IMR-90 (cell line): ENCODE data around the gene VPREB3. TPM values are rescaled to one million over a fixed set of nuclear protein-coding genes. Genes with fewer than 3 reads are reported as not detected.

ENCODE experiments used
- ATAC-seq: fragments of 200-7000 bp; cut with Tn5 transposase; 2 replicates; pipeline ENCODE4 v1.9.1; 2020; ENCODE audit warnings: low read depth, mild to moderate bottlenecking, moderate library complexity
- BruUV-seq: library from RNA; stranded (reverse); fragments of 400-500 nt; replicated peaks from 2 replicates; lab custom pipeline; 2021; lab: Mats Ljungman, UMichigan
- CTCF ChIA-PET: fragments of 300-600 bp; formaldehyde crosslinking; extraction: SDS; loops from one replicate; lab custom pipeline; 2021; ENCODE audit warnings: antibody characterized with exemption; lab: Yijun Ruan, JAX
- POLR2A ChIA-PET: fragments of 300-600 bp; sonication (Branson Sonifier 250); formaldehyde crosslinking; loops from one replicate; lab custom pipeline; 2022; ENCODE audit warnings: antibody characterized with exemption; ENCODE audit not compliant: unreplicated experiment; lab: Charles Lee
- DNase-seq: peaks from one replicate; pipeline ENCODE4 v3.0.0; 2013
- H2AFZ ChIP-seq: replicated peaks from 2 replicates; pipeline ENCODE3; 2013; ENCODE audit warnings: low read length, mild to moderate bottlenecking; ENCODE audit not compliant: poor library complexity
- H2AK5ac ChIP-seq: 2 replicates; pipeline ENCODE4 v1.6.1; 2013; ENCODE audit warnings: low read depth, low read length, inconsistent platforms
- H2AK9ac ChIP-seq: replicated peaks from 2 replicates; pipeline ENCODE3; 2013; ENCODE audit warnings: mild to moderate bottlenecking, low read depth, low read length, moderate library complexity; ENCODE audit not compliant: poor library complexity
- H2BK120ac ChIP-seq: 2 replicates; pipeline ENCODE4 v1.6.1; 2013; ENCODE audit warnings: low read depth, low read length, inconsistent platforms
- H2BK15ac ChIP-seq: 3 replicates; pipeline ENCODE4 v1.6.1; 2013; ENCODE audit warnings: low read depth, low read length, inconsistent platforms
- H2BK20ac ChIP-seq: 2 replicates; pipeline ENCODE4 v1.6.1; 2013; ENCODE audit warnings: low read depth, mild to moderate bottlenecking, inconsistent platforms, low read length, moderate library complexity
- H2BK5ac ChIP-seq: 2 replicates; pipeline ENCODE4 v1.6.1; 2013; ENCODE audit warnings: mild to moderate bottlenecking, low read depth, low read length, inconsistent platforms; ENCODE audit not compliant: poor library complexity, severe bottlenecking
- H3K14ac ChIP-seq: replicated peaks from 2 replicates; pipeline ENCODE4 v1.6.1; 2013; ENCODE audit warnings: low read depth, low read length, inconsistent platforms
- H3K18ac ChIP-seq: 2 replicates; pipeline ENCODE4 v1.6.1; 2013; ENCODE audit warnings: low read depth, low read length, control low read depth
- H3K23ac ChIP-seq: 2 replicates; pipeline ENCODE4 v1.6.1; 2013; ENCODE audit warnings: low read depth, low read length, inconsistent platforms
- H3K27ac ChIP-seq: 2 replicates; pipeline ENCODE4 v1.5.1; 2013; ENCODE audit warnings: mild to moderate bottlenecking, control low read depth, low read length; ENCODE audit not compliant: insufficient read depth
- H3K27me3 ChIP-seq: 2 replicates; pipeline ENCODE4 v1.6.1; 2013; ENCODE audit warnings: low read length; ENCODE audit not compliant: control insufficient read depth, insufficient read depth
- H3K36me3 ChIP-seq: 2 replicates; pipeline ENCODE4 v1.6.1; 2013; ENCODE audit warnings: low read length, mixed read lengths; ENCODE audit not compliant: control insufficient read depth, insufficient read depth
- H3K4ac ChIP-seq: 2 replicates; pipeline ENCODE4 v1.6.1; 2013; ENCODE audit warnings: low read depth, low read length, inconsistent platforms
- H3K4me1 ChIP-seq: 2 replicates; pipeline ENCODE4 v1.6.1; 2013; ENCODE audit warnings: low read length, mixed read lengths; ENCODE audit not compliant: control insufficient read depth, insufficient read depth
- H3K4me2 ChIP-seq: 2 replicates; pipeline ENCODE4 v1.6.1; 2013; ENCODE audit warnings: low read depth, mild to moderate bottlenecking, control low read depth, low read length, moderate library complexity
- H3K4me3 ChIP-seq: 2 replicates; pipeline ENCODE4 v1.5.1; 2013; ENCODE audit warnings: low read depth, mild to moderate bottlenecking, control low read depth, low read length, moderate library complexity; ENCODE audit not compliant: insufficient read depth
- H3K56ac ChIP-seq: 2 replicates; pipeline ENCODE4 v1.6.1; 2013; ENCODE audit warnings: low read length, inconsistent platforms; ENCODE audit not compliant: insufficient read depth; ENCODE audit errors: extremely low read depth
- H3K79me1 ChIP-seq, 2 experiments: 2 replicates each; pipeline ENCODE4 v1.6.1; 2013; ENCODE audit warnings: low read length in 2 of 2, inconsistent platforms in 1 of 2, low read depth in 1 of 2
- H3K9ac ChIP-seq: 2 replicates; pipeline ENCODE4 v1.6.1; 2013; ENCODE audit warnings: low read depth, low read length, control low read depth
- H3K9me1 ChIP-seq: 2 replicates; pipeline ENCODE4 v1.6.1; 2013; ENCODE audit warnings: low read length, inconsistent platforms; ENCODE audit not compliant: insufficient read depth
- H3K9me3 ChIP-seq: 2 replicates; pipeline ENCODE4 v1.6.1; 2013; ENCODE audit warnings: low read length; ENCODE audit not compliant: control insufficient read depth, insufficient read depth
- H4K20me1 ChIP-seq: 2 replicates; pipeline ENCODE4 v1.6.1; 2013; ENCODE audit warnings: low read length, inconsistent platforms; ENCODE audit not compliant: insufficient read depth
- H4K5ac ChIP-seq: 2 replicates; pipeline ENCODE4 v1.6.1; 2013; ENCODE audit warnings: mild to moderate bottlenecking, low read depth, low read length, control low read depth
- H4K8ac ChIP-seq, 2 experiments: 2 replicates each; pipeline ENCODE4 v1.6.1; 2013; ENCODE audit warnings: low read depth in 2 of 2, low read length in 2 of 2, control low read depth in 1 of 2, inconsistent platforms in 1 of 2
- H4K91ac ChIP-seq: 2 replicates; pipeline ENCODE4 v1.6.1; 2013; ENCODE audit warnings: low read depth, low read length, inconsistent platforms; ENCODE audit not compliant: insufficient read depth
- BHLHE40 ChIP-seq: fragments of 150-350 bp; IDR thresholded peaks from 2 replicates; pipeline ENCODE4 v1.6.1; 2016; ENCODE audit warnings: mild to moderate bottlenecking, low read depth, low read length
- CEBPB ChIP-seq: IDR thresholded peaks from 2 replicates; pipeline ENCODE4 v1.6.1; 2012; ENCODE audit warnings: low read depth, low read length, improper control_type of control experiment
- CHD1 ChIP-seq: IDR thresholded peaks from 2 replicates; pipeline ENCODE4 v1.6.1; 2012; ENCODE audit warnings: low read depth, low read length, improper control_type of control experiment
- FOS ChIP-seq: fragments of 150-350 bp; IDR thresholded peaks from 2 replicates; pipeline ENCODE4 v1.6.1; 2016; ENCODE audit warnings: low read depth, low read length
- MAFK ChIP-seq: IDR thresholded peaks from 2 replicates; pipeline ENCODE4 v1.6.1; 2012; ENCODE audit warnings: low read depth, low read length, improper control_type of control experiment
- MAZ ChIP-seq: IDR thresholded peaks from 2 replicates; pipeline ENCODE4 v1.6.1; 2012; ENCODE audit warnings: low read depth, mild to moderate bottlenecking, low read length, improper control_type of control experiment, moderate library complexity, borderline replicate concordance
- MXI1 ChIP-seq: IDR thresholded peaks from 2 replicates; pipeline ENCODE4 v1.6.1; 2012; ENCODE audit warnings: low read depth, mild to moderate bottlenecking, low read length, moderate library complexity, borderline replicate concordance
- NFE2L2 ChIP-seq: fragments of 150-350 bp; IDR thresholded peaks from 2 replicates; pipeline ENCODE4 v1.6.1; 2016; ENCODE audit warnings: low read depth, mild to moderate bottlenecking, low read length
- POLR2A ChIP-seq: IDR thresholded peaks from 2 replicates; pipeline ENCODE4 v1.6.1; 2012; ENCODE audit warnings: mild to moderate bottlenecking, low read depth, low read length
- RAD21 ChIP-seq: IDR thresholded peaks from 2 replicates; pipeline ENCODE4 v1.6.1; 2012; ENCODE audit warnings: low read length, improper control_type of control experiment
- RCOR1 ChIP-seq: IDR thresholded peaks from 2 replicates; pipeline ENCODE4 v1.6.1; 2012; ENCODE audit warnings: mild to moderate bottlenecking, low read length, improper control_type of control experiment; ENCODE audit not compliant: insufficient replicate concordance
- RFX5 ChIP-seq: IDR thresholded peaks from 2 replicates; pipeline ENCODE4 v1.8.0; 2012; ENCODE audit warnings: low read depth, mild to moderate bottlenecking, low read length, moderate library complexity
- SMC3 ChIP-seq: fragments of 150-350 bp; IDR thresholded peaks from 2 replicates; pipeline ENCODE4 v1.6.1; 2016; ENCODE audit warnings: low read depth, mild to moderate bottlenecking, antibody characterized with exemption, low read length, moderate library complexity
- USF2 ChIP-seq: fragments of 150-350 bp; IDR thresholded peaks from 2 replicates; pipeline ENCODE4 v1.6.1; 2017; ENCODE audit warnings: mild to moderate bottlenecking, antibody characterized with exemption, low read length, low read depth
- WGBS, 2 experiments: methylation state at CpG; one replicate each; pipeline versions ENCODE4 v1.1.5 to v1.1.7; 2013; ENCODE audit warnings: missing lambda C conversion rate in 2 of 2; ENCODE audit not compliant: insufficient read length in 1 of 2; ENCODE audit errors: extremely low coverage in 2 of 2; 5-methylcytosine and 5-hydroxymethylcytosine counted together
- dilution Hi-C: fragments of 300-500 bp; cut with HindIII; formaldehyde crosslinking; loops from one replicate; pipeline ENCODE4 v1.14.3; 2018; ENCODE audit warnings: low sequenced_read_pairs; ENCODE audit not compliant: unreplicated experiment
- in situ Hi-C: fragments of 300-500 bp; cut with MboI; formaldehyde crosslinking; loops from 3 replicates; pipeline ENCODE4 v1.14.3; 2019; ENCODE audit warnings: low sequenced_read_pairs, inconsistent platforms, mixed read lengths
- intact Hi-C: fragments of 100-400 bp; cut with micrococcal nuclease; formaldehyde crosslinking; loops from 2 replicates; pipeline ENCODE4 v1.10.0; 2022
- polyA plus RNA-seq, 3 experiments: library from polyadenylated mRNA; depleted of rRNA; stranded (reverse); fragments of >200 nt; gene quantifications; 2 replicates each; pipeline ENCODE4 v1.2.3, GENCODE V29; 2012; ENCODE audit warnings: low replicate concordance in 1 of 3
- total RNA-seq: library from RNA; depleted of rRNA; stranded (reverse); fragments of >200 nt; gene quantifications from 2 replicates; pipeline ENCODE4 v1.2.3, GENCODE V29; 2012
- TF ChIP-seq, protein P1 (sequence below): fragments of 150-350 bp; IDR thresholded peaks from 2 replicates; pipeline ENCODE4 v1.6.1; 2016; ENCODE audit warnings: low read depth, mild to moderate bottlenecking, low read length, moderate library complexity, borderline replicate concordance
- TF ChIP-seq, protein P2 (sequence below): conservative IDR thresholded peaks from 2 replicates; pipeline ENCODE4 v1.5.1; 2012; ENCODE audit warnings: mild to moderate bottlenecking, low read depth, low read length, improper control_type of control experiment

VPREB3 gene
- total and polyA plus RNA-seq, 2 of the 4 experiments (the other 2 are of a cell fraction): not detected

DNA sequence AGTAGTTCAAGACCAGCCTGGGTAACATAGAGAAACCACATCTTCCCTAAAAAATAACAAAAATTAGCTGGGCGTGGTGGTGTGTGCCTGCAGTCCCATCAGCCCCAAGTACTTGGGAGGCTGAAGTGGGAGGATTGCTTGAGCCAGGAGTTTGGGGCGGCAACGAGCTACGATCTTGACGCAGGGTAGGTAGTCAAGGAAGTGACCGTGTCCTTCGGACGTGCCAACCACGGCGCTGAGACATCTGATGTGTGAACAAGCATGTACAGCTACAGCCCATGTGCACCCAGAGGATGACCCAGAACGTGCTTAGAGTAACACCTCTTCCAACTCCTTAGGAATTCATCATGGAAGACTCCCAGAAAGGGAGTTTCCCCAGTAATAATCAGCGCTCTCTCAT is 42.0 kb downstream of the VPREB3 start:
- no peaks in the 10 kb centered on the region for H4K20me1 ChIP-seq
- H3K36me3 ChIP-seq: peaks cover 27% of the 10 kb centered on the region
- peaks cover 10 to 35% of the 10 kb centered on the region in 2 experiments for H3K79me1 ChIP-seq
- H3K4me2 ChIP-seq: no peak overlapping the region
- intact Hi-C loops (no loop called here), in situ Hi-C loops (no loop called here), dilution Hi-C loops (no loop called here)
- H3K4ac ChIP-seq: no peak overlapping the region
- no TSS peak for BruUV-seq
- no peak overlapping the region for H3K27ac ChIP-seq
- no peak overlapping the region for H4K5ac ChIP-seq
- H4K8ac ChIP-seq: no peak overlapping the region
- H3K9ac ChIP-seq: no peak overlapping the region
- no peak overlapping the region for H2BK15ac ChIP-seq
- H2BK20ac ChIP-seq: no peak overlapping the region
- no peaks in the 10 kb centered on the region for H3K9me3 ChIP-seq
- no peak overlapping the region for H3K14ac ChIP-seq
- WGBS, 2 experiments: 93% methylated on average over 2 of the region's 12 CpGs; no CpG with 5 or more reads in 1 of the 2 experiments
- H3K56ac ChIP-seq: no peak overlapping the region
- no peak overlapping the region for H4K91ac ChIP-seq
- ATAC-seq: no peak
- DNase-seq: no peak
- H2AK9ac ChIP-seq: no peak overlapping the region
- CTCF ChIA-PET: no interaction called here
- no peak overlapping the region for H3K18ac ChIP-seq
- H3K9me1 ChIP-seq: peaks cover 11% of the 10 kb centered on the region
- no peak overlapping the region for H2BK120ac ChIP-seq
- no peak overlapping the region for H3K23ac ChIP-seq
- H2AFZ ChIP-seq: no peak overlapping the region
- H3K4me3 ChIP-seq: no peak overlapping the region
- no peaks in the 10 kb centered on the region for H3K27me3 ChIP-seq
- POLR2A ChIA-PET: no interaction called here
- TF ChIP-seq RCOR1 (no peak), MAFK (no peak), FOS (no peak), CEBPB (no peak), RAD21 (no peak), SMC3 (no peak), NFE2L2 (no peak), BHLHE40 (no peak), POLR2A (no peak), MXI1 (no peak), RFX5 (no peak), CHD1 (no peak), MAZ (no peak), USF2 (no peak)
- TF ChIP-seq, protein P1, sequence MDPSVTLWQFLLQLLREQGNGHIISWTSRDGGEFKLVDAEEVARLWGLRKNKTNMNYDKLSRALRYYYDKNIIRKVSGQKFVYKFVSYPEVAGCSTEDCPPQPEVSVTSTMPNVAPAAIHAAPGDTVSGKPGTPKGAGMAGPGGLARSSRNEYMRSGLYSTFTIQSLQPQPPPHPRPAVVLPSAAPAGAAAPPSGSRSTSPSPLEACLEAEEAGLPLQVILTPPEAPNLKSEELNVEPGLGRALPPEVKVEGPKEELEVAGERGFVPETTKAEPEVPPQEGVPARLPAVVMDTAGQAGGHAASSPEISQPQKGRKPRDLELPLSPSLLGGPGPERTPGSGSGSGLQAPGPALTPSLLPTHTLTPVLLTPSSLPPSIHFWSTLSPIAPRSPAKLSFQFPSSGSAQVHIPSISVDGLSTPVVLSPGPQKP: no peak
- TF ChIP-seq, protein P2, sequence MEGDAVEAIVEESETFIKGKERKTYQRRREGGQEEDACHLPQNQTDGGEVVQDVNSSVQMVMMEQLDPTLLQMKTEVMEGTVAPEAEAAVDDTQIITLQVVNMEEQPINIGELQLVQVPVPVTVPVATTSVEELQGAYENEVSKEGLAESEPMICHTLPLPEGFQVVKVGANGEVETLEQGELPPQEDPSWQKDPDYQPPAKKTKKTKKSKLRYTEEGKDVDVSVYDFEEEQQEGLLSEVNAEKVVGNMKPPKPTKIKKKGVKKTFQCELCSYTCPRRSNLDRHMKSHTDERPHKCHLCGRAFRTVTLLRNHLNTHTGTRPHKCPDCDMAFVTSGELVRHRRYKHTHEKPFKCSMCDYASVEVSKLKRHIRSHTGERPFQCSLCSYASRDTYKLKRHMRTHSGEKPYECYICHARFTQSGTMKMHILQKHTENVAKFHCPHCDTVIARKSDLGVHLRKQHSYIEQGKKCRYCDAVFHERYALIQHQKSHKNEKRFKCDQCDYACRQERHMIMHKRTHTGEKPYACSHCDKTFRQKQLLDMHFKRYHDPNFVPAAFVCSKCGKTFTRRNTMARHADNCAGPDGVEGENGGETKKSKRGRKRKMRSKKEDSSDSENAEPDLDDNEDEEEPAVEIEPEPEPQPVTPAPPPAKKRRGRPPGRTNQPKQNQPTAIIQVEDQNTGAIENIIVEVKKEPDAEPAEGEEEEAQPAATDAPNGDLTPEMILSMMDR: no peak
- no peak overlapping the region for H2AK5ac ChIP-seq
- no peak overlapping the region for H2BK5ac ChIP-seq
- H3K4me1 ChIP-seq: peaks cover 3% of the 10 kb centered on the region; the same call in 1 of the 2 replicates
